ENCODE data around the gene UBE2J2.
A peak's percentile ranks its signal among the peaks of the same experiment; 100 is the strongest.

The UBE2J2 gene

GRCh38 chr1:1222575-1223225 lies 51.0 kb downstream of the UBE2J2 start:
- no peak for DNase-seq (ENCODE audit: low read depth)
- H3K4me3 ChIP-seq (ENCODE audit: control insufficient read depth, low read depth, low read length) = no peak overlapping the region
- TF ChIP-seq CTCF (conservative IDR thresholded peaks at IDR 0.05; ENCODE audit: control insufficient read depth, insufficient read depth, low read depth, low read length) = no peak

GRCh38 chr1:1221887-1222574 lies 51.6 kb downstream of the UBE2J2 start:
- DNase-seq (ENCODE audit: low read depth) = no peak
- no peak overlapping the region for H3K4me3 ChIP-seq (ENCODE audit: control insufficient read depth, low read depth, low read length)
- TF ChIP-seq CTCF (conservative IDR thresholded peaks at IDR 0.05; ENCODE audit: control insufficient read depth, insufficient read depth, low read depth, low read length) = no peak

GRCh38 chr1:1220197-1220596 lies 53.5 kb downstream of the UBE2J2 start:
- H3K4me3 ChIP-seq (ENCODE audit: control insufficient read depth, low read depth, low read length) = no peak overlapping the region
- no peak for DNase-seq (ENCODE audit: low read depth)
- no peak for TF ChIP-seq CTCF (conservative IDR thresholded peaks at IDR 0.05; ENCODE audit: control insufficient read depth, insufficient read depth, low read depth, low read length)

GRCh38 chr1:1219341-1219740 lies 54.3 kb downstream of the UBE2J2 start:
- no peak overlapping the region for H3K4me3 ChIP-seq (ENCODE audit: control insufficient read depth, low read depth, low read length)
- TF ChIP-seq CTCF (conservative IDR thresholded peaks at IDR 0.05; ENCODE audit: control insufficient read depth, insufficient read depth, low read depth, low read length) = no peak
- DNase-seq (ENCODE audit: low read depth) = no peak

- TF ChIP-seq CTCF (conservative IDR thresholded peaks at IDR 0.05; ENCODE audit: control insufficient read depth, insufficient read depth, low read depth, low read length) = no peak
- no peak overlapping the region for H3K4me3 ChIP-seq (ENCODE audit: control insufficient read depth, low read depth, low read length)
- DNase-seq (ENCODE audit: low read depth) = no peak
These were observed 55.0 kb downstream of the UBE2J2 start for GRCh38 chr1:1218524-1219200.

GRCh38 chr1:1217621-1218523 lies 55.8 kb downstream of the UBE2J2 start:
- H3K4me3 ChIP-seq (ENCODE audit: control insufficient read depth, low read depth, low read length) = no peak overlapping the region
- no peak for TF ChIP-seq CTCF (conservative IDR thresholded peaks at IDR 0.05; ENCODE audit: control insufficient read depth, insufficient read depth, low read depth, low read length)
- DNase-seq (ENCODE audit: low read depth) = peak; percentile 32

Measured in fibroblast of mammary gland (primary cell).